ENCODE data around the gene FMN2.

DNA sequence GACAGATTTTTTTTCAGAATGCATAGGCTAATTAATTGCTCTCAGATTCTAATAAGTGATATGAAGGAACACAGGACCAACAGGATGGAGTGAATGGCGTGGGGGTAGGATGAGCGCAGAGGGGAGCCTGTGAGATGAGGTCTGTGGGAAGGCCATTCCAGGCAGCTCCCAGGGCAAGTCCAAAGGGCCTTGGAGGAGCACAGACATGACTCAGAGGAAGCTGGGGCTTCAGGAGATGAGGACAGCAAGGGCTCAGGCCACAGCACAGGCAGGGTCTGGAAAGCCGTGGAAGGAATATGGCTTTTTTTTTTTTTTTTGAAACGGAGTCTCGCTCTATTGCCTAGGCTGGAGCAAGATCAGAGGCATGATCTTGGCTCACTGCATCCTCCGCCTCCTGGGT lies 35.1 kb downstream of the FMN2 start:
- TF ChIP-seq, protein P1, sequence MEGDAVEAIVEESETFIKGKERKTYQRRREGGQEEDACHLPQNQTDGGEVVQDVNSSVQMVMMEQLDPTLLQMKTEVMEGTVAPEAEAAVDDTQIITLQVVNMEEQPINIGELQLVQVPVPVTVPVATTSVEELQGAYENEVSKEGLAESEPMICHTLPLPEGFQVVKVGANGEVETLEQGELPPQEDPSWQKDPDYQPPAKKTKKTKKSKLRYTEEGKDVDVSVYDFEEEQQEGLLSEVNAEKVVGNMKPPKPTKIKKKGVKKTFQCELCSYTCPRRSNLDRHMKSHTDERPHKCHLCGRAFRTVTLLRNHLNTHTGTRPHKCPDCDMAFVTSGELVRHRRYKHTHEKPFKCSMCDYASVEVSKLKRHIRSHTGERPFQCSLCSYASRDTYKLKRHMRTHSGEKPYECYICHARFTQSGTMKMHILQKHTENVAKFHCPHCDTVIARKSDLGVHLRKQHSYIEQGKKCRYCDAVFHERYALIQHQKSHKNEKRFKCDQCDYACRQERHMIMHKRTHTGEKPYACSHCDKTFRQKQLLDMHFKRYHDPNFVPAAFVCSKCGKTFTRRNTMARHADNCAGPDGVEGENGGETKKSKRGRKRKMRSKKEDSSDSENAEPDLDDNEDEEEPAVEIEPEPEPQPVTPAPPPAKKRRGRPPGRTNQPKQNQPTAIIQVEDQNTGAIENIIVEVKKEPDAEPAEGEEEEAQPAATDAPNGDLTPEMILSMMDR (IDR thresholded peaks at IDR 0.05): no peak
- TF ChIP-seq EP300 (IDR thresholded peaks at IDR 0.05): no peak
